Measurements from ENCODE around the gene LRRK1. TPM values are rescaled to one million over a fixed set of nuclear protein-coding genes. Genes with fewer than 3 reads are reported as not detected.

LRRK1 gene
- polyA plus RNA-seq, 5 donors: 1.5 to 3.0 (median 2.8) TPM

DNA sequence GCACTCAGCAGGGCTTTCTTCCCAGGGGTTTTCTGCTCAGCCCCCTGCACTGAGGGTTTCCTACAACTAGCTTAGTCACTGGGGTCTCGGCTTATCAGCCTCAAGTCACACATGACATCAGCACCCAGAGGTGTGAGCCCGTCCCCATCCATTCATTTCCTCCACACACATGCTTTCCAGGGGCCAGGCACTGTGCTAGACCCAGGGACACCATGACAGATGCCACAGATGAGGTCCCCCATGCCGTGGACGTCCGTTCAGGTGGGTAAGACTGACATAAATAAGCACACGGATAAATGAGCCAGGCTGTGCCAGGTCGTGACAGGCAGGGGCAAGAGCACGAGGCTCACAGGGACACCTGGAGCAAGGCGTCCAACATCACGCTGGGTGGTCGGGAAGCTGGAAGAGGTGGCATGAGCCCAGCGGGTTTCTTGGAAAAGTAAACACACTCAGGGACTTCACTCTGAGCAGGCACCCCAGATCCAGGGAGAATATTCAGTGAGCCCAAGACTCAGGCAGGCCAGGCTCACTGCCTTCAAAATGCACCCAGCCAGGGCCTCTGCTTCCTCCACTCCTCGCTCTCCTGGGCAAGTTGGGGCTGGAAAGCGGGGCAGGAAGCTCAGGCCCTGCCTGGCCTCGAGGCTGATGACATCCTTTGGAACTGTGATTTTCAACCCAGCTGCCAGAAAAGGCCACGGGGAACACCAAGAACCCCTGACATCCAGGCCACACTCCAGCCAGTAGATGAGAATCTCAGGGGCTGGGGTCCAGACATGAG is 193.4 kb downstream of the LRRK1 start:
- DNase-seq: no peak

DNA sequence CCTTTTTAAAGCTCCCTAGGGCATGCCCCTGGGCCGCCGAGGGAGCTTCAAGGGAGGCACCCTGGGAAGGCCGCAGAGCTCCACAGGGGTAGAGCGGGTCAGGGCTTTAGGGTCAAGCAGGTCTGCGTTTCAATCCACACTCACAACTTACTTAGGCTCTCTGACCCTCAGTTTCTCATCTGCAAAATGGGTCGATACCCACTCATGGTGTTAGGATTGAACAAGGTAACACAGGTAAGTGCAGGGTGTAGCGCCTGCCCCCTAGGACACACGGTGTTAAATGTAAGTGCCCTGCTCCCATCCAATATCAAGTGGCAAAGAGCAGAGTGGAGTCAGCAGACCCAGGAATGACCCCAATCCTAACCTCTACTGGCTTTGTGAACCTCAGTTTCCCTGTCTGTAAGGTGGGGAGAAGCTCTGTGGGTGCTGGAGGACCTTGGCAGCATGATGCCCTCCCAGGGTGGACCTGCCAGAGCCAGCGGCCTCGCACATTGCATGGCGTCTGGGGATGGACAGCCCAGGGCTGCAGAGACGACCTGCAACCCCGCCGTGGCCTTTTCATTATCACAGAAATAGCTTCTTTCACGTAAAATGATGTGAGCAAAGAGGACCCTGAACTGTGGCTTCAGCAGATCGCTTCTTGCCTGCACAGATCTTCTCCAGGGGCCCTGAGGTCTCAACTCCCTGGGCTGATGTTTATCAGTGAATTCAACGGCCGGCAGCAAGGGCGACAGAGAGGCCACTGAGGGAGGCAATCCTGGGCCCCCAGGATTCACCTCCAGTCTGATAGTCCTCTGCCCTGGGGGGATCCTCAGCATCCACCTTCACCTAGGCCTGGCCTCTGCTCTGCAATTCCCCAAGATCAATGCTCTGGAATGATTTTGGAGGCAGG is 194.2 kb downstream of the LRRK1 start:
- DNase-seq: no peak

DNA sequence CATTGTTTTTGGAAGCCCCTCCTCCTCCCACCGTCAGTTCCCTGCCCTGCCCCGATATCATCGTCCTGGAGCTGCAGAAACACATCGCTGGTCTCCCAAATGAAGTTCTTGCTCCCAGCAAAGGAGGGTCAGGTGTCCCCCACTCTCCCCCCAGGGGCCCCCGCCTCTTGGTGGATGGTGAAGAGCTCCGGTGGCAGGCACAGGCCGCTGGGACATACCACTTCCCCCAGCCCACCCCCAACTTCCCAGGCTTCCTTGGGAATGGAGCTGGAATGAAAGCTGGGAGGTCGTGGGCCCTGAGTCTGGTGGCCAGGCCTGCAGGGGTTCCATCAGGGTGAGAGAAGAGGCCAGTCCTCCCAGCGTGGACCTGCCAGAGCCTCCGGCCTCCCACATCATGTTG is 195.0 kb downstream of the LRRK1 start:
- no peak for DNase-seq

DNA sequence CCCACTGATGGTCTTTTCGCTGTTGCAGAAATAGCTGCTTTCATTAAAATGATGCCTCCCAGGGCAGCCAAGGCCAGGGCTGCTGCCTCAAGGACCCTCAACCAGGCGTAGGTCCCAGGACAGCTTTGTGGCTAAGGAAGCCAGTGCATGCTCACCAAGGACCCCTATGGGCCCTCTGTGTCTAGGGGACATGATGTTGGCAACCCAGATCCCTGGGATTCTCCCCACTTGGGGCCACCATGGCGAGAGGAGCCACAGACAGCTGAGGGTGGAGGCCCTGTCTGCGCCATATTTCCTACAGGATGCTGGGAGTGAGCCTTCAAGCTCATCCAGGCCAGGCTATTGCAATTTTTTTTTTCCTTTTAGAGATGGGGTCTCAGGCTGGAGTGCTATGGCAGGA is 195.5 kb downstream of the LRRK1 start:
- DNase-seq: no peak

DNA sequence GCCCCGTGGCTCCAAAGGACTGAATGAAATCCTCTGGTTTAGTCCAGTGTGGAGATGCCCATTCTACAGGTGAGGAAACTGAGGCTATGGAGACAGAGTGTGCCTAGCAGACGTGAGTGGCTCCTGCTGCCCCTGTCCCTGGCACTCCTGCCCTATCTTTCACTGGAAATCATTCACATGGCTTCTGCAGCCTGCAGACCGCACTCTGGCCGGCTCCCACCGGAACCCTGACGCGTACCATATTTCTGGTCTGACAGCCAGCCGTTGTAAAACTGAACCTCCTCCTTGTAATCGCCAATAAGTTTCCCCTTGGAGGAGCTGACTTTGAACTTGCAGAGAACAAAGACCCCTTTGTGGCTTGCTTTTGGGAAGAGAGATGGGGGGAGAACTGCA is 196.2 kb downstream of the LRRK1 start:
- DNase-seq: peak in 1 of 2 donors; percentile 25

DNA sequence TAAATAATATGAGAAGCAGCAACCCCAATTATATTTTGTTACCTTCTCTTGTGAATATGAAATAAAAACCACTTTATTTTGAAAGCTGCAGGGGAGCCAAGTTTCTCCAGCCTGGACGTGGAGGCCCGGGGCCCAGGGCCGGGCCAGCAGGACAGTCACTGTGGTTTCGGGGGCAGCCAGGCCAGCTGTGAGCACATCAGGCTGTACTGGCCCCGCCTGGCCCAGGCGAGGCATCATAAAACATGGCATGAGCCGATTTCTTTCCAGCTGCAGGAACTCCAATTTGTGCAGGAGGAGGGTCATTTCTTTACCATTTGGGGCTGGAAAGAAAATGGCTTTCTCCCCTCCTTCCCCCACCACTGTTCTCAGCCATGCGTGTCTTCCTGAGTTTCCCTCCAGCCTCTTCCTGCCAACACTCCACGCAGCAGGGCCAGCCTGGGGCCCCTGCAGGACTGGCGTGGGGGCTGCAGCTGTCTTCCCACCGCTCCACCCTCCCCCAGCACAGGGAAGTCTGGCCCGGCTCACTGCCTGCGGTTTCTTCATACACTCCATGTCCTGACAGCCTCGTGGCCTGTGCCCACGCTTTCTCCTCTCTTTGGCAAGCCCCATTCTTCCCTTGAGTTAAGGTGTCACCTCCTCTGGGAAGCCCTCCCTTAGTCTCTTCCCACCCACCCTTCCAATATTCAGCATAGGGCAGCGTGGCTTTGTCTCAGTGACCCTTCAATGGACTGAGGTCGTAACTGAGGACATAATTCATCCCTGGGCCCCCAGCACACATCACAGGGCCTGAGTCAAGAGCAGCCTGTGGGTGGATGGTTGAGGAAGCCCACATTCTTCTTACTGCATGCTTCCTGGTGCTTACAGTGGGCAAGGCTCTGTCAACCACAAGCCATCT is 196.9 kb downstream of the LRRK1 start:
- DNase-seq: peak; percentile 65 to 66

DNA sequence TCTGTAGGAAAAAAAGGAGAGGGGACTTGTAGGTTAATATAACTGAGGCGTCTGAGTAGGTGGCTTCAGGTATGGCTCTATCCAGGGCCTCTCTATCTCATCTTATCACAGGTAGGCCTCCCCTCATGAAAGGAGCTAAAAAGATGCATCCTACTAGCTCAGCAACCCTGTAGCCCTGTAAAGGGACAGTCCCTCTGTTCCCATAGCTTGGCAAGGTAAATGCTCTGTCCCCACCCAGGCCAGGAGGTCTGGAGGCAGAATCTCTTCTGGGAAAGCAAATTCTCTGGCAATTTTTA is 197.5 kb downstream of the LRRK1 start:
- no peak for DNase-seq

DNA sequence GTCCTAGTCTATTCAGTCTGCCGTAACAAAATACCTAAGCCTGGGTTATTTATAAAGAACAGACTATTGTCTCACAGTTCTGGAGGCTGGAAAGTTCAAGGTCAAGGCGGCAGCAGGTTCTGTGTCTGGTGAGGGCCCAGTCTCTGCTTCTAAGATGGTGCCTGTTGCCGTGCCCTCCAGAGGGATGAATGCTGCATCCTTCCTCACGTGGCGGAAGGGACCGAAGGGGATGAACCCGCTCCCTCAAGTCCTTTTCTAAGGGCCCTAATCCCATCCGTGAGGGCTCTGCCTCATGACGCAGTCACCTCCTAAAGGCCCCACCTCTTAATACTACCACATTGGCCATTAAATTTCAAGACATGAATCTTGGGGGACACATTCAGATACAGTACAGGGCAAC is 199.0 kb downstream of the LRRK1 start:
- DNase-seq: no peak

DNA sequence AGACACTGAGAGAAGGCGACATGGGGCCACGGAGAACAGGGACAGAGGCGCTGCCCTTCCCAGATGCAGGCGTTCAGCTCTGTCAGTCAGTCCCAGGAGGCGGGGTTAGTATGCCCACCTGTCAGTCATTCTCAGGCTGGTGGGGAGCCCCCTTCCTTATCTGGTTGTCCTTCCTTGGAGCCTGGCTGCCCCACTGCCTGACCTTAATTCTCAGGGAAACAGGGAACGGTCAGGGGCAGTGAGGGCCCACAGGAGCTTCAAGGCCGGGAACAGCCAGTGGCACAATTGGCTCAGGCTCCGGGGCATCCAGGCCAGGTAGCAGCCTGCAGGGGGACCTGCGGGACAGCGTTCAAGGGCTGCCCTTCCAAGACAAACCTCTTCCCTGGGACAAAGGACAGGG is 199.5 kb downstream of the LRRK1 start:
- no peak for DNase-seq

DNA sequence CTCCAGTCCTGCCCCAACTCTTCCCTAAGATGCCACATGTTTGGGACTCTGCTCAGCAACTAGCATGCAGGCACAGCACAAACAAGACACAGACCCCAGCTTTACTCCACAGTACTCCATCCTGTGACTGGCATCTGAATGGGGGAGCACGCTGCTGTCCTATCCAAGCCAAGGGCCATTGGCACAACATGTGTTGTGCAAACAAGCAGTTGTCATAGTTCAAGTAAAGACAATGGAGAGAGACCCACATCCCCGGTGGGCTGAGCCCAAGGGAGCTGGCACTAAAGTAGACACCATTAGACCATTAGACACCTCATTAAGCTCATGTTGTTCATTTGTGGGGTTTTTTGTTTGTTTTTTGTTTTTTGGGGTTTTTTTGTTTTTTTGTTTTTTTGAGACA is 200.0 kb downstream of the LRRK1 start:
- DNase-seq: no peak

Other genes with a start within 250 kb of the LRRK1 start
- 1 to 10 TPM in 1 of 5 donors, under 1 TPM in 4; 0.39 to 1.3 (median 0.76) TPM for gene ALDH1A3, start 39.5 kb upstream of the LRRK1 start, polyA plus RNA-seq (ENCODE audit: insufficient read depth in 1 of 5, insufficient read length in 5 of 5, low replicate concordance in 1 of 5)